HG03378 (cell line): ENCODE data around the gene GRIK2.

ENCODE experiments used
- ATAC-seq: cut with Tn5 transposase; IDR thresholded peaks from one replicate; pipeline ENCODE4 v1.9.1; 2021; ENCODE audit warnings: mild to moderate bottlenecking, moderate library complexity; ENCODE audit not compliant: unreplicated experiment

GRIK2 gene

DNA sequence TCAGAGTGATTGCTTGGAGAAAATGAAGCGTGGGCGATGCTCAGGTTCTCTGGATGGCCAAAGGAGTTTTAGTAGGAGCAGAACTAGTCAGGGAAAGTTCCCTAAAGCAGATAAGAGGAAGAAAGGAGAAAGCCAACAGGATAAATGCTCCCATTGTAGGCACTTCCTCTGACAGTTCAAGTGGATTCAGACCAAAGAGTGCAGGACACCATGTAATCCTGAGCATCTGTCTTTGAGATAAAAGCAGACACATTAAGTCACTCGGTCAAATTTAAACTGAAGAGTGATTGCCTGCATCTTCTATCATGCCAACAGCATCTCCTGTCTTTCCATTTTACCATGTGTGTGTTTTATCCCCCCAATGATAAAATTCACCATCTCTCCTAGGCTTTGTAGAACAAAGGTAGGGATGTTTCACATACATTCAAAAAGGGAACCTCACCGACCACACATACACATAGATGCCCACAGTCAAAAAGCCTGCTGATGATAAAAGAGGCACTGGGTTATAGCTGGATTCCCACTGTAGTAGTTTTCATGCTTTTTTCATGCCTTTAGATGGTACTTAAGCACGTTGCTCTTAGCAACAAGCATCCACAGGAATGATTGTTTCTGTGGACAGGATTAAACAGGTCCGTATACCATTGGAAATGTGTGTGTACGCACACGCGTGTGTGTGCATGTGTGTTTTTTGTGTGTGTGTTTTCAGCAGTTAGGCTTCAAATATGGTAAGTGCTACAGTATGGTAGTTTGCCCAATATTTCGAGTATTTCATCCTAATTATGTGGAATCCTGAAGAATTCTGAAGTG lies 7.0 kb downstream of the GRIK2 start:
- no peak for ATAC-seq

DNA sequence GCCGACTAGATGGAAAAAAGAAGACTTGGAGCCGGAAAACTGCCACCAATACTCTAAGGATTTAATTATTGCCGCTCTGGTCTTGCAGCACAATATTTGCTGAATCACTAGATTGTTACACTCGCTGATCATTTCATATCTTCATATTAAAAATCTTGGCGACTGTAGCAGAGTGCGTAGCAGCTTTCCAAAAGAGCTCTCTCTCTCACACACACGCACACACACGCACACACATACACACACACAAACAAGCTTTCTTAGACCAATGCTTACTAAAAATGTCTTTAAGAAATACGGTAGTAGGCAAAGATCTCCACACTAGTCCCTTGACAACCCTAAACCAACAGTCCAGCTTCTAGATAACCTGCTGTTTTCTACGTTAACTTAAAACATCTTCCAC lies 7.7 kb downstream of the GRIK2 start:
- ATAC-seq: no peak

DNA sequence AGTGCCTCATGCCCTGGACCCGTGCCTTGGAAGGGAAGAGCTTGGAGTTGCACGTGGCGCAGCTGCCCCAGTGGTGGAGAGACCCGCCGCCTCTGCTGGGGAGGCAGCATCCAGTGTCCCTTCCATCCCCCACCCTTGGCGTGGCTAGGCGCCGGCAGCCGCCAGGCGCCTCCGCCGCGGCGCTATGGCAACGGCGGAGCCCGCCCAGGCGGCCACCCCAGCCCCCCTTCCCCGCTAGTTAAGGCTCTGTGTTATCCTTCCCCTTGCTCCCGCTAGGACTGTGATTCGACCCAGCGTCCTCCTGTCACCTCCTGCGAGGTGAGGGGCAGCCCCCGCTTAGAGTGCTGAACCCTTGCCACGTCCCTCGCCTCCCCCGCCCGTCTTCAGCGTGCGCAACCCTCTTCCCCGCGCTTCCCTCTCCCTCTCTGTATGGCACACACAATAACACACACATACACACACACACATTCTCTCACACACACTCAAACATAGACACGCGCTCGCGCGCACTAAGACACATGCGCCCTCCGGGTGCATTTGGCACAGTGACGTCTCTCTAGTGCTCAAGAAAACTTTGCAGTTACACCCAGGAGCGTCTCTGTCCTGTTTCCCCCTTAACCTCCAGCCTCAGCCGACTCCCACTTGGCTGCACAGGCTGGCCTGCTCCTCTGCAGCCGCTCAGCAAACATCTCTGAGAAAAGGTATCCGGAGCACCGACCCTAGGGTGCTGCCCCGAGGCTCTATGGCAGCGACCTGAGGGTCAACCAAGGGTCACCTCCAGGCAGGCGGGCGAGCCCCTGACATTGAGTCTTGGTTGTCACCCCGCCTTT lies 8.5 kb downstream of the GRIK2 start:
- no peak for ATAC-seq

DNA sequence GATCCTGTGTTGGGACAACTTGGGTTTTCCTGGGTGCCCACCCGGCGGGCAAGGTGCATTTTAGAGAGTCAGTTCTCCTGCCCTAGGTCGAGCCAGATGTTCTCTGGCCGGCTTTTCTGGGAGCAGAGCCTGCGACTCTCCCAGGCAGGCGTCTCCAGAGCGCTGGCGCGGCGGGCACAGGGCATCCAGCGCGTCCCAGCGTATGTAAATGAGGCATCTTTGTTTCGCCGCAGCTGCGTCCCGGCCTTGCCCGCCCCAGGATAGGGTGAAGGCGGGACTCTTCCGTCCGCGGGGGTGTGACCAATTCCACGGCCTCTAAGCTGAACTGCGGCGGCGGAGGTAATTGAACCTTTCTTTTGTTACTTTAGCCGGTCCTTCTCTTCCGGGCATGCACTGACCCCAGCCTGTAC lies 9.1 kb downstream of the GRIK2 start:
- no peak for ATAC-seq

DNA sequence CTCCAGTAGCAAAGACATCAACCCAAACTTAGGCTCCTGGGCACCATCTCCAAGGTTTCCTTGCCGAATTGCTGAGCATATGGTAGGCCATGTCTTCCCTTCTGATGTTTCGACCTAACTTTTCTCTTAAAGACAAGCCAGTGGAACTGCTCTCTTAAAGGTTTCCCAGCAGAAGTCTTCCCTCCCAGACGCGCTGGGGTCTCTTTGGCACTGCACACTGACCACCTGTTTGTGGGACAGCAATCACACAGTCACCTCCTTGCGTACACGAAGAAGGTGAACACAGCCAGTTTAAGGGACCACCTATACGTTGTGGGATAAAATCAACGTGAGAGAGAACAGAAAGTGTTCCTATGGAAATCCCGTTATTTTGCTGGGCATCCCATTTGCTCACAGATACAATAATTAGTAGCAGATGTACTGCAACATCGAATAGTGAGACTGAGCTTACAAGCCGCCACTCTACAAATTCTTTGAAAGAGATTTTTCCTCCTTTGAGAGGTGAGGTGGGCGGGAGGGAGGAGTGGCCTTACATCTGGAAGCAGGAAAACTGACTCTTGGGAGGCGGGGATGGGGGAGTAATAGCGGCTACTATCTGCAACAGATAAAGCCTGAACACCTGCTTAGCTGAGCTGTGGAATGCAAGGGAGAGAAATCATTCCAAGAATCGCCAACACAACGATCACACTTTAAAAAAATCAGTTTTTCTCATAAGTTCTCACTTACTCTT lies 9.9 kb downstream of the GRIK2 start:
- no peak for ATAC-seq

DNA sequence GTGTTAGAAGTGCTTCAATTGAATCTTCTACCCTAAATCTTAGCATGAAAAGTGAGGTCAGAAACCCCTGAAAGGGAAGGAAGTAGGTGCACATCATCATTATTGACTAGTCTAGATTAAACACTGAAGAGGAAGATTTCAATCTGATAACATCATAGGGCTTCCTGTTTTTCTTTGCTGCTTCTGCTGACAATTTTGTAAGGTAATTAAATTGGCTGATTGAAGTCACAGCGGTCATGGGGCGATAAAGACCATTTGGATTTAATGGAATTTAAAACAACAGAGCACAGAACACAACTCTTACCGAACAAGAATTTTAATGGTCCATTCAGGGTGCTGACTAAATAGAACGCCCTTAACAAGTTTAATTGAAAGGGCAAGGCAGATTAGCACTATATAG lies 11.3 kb downstream of the GRIK2 start:
- ATAC-seq: no peak

DNA sequence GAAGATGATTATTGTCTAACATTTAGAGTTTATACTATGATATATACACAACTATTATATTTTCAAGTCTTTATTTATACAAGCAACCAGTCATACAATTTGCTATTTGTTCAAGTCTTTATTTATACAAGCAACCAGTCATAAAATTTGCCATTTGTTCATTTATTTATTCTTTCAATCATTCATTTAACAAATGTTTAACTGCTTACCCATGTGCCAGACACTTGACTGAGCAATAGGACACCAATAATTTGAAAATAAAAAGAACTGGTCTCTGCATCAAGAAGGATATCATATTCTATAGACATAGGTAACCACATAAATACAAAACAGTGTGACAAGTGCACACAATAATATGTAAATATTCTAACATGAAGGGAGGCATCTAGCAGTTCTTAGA lies 20.3 kb downstream of the GRIK2 start:
- ATAC-seq: no peak

DNA sequence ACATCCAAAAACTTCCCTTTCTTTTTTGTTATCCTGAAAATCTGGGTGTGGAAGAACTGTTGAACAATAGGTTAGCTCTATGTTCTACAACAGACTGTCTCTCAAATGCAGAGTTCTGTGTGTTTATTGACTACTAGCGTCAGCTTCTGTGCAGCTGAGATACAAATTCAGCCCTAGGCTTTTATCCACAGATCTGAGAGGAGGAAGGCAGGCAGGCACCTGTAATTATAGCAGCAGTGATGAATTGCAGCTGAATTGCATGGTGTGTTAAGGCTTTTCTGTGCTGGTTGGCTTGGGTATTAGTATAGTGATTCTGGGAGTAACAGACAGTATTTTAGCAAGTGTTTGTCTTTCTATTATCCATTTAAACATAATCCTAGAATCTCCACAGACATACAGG lies 24.4 kb downstream of the GRIK2 start:
- no peak for ATAC-seq

DNA sequence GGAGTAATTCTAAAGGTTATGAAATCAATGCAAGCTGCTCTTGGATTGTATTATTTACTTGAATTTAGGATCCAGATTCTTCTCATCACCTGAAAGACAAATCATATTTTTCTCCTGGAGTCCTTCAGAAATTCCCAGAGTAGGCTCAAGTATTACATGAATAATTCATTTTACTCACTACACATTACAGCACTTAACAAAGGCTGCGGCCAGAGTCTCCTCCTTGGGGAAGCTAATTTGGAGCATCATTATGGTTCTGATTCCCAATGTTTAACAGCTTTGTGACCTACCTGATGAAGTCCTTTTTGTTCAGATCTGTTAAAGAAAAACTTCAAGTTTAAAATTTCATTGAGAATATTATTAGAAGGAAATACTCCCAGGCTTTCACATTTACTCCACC lies 28.7 kb downstream of the GRIK2 start:
- ATAC-seq: no peak

DNA sequence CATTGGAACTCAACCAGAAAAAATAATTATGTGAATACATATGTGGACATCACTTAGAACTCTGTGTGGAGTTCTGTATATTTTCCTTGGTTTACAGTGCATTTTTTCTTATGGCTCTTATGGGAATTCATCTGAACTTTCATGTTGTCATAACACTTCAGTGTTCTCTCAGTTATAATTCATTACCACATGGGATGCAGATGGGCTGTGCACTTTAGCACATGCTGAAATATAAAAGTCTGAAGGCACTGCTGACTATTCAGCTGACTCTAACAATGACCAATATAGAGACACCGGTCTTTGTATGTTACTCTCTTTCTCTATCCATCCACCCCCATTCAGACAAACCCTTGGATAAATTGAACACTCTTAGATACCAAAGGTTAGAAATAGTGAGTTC lies 29.3 kb downstream of the GRIK2 start:
- ATAC-seq: no peak

DNA sequence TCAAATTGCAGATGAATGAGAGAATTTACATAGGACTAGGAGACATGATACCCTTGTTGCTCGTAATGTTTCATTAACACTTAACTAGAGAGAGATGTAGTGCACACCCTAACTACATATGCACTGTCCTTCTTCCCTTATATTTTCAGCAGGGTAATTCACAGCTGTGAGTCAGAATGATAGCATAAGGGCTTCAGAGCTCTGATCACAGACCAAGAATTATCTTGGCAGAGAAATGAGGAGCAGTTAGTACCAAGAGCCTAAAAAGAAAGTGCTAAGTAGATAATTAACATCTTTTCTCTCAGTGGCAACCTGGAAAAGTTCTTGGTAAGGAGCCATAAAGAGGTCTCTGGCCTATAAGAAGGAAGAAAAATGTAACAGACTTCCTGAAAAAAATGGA lies 35.8 kb downstream of the GRIK2 start:
- ATAC-seq: no peak

DNA sequence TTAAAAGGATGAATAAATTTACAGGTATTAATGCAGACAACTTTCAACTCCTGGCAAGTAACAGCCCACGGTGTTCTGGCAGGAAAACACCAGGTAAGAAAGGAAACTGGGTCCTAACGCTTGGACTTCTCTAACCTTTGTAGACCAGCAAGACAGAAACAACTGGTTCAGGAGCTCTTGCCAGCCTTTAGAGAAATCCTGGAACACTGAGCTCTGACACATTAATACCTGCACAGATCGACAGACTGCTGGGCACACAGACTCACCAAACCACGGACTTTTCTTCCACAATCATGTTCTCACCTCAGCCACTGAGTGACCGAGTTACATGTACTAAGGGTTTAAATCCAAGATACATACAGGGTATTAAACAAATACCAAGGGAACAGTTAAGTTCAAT lies 36.3 kb downstream of the GRIK2 start:
- no peak for ATAC-seq

DNA sequence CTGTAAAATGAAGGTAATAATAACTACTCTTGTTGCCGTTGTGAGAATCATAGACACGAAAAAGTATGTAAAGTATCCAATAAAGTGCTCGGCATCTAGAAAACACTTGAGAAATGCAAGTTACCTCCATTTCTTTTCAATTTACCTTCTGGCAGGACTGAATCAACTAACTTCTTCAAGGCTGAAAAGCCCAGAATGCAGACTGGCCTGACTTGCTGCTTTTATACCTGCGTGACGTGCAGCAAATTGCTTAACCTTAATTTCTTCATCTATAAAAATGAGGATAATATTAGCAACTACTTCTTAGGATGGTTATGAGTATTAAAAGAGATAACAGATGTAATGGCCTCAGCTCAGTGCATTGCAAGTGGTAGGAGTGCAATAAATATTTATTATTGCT lies 39.6 kb downstream of the GRIK2 start:
- ATAC-seq: no peak

DNA sequence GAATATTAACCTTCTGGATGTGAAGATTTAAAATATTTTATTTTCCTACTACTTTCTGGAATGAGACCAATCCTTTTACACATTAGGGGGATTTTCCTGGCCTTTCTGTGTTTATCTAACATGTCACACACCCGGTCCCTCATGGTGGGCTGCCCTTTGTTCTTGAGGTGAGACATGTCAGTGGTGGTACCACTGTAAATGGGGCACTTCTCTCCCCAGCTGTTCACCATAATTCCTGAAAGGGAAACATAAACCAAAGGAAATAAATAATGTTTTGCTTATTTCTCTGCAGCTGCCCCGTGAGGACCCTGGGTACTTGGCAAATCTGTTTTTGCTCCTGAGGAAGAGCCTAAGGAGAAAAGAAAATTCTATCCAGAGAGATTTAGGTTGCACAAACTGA lies 41.1 kb downstream of the GRIK2 start:
- no peak for ATAC-seq

DNA sequence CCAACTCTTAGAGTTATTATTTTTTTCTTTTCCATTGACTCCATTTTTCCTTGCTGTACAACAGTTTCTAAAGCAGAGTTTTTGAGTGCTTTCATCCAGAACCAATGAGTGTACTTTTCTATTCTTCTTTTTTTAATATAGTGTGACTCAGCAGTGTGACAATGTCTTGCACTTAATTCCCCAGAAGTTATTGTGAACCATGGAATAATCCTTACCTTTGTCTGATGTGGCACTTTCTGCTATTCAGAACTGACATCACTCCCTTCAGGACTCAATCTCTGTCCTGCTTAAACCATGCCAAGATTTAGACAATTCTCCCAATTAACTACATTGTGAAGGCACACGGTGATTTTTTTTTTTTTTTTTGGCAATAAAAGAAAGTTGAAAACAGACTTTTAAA lies 41.5 kb downstream of the GRIK2 start:
- ATAC-seq: no peak

DNA sequence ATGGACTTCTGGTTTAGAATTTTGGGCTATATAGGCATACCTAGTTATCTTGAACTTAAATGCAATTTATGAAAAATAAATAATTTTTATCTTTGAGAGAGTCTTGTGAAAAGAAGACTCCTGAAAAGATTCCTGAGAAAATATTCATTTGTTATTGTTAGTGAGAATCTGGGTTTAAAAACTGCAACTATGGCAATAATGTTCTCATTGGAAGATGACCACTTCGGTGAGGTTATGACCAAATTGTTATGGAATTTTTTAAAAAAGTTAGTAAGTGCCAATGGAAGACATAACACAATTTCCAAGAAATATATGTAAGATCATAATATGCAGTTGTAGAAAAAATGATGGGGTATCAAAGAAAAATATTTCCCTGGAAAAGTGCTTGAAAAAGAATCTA lies 46.3 kb downstream of the GRIK2 start:
- no peak for ATAC-seq

DNA sequence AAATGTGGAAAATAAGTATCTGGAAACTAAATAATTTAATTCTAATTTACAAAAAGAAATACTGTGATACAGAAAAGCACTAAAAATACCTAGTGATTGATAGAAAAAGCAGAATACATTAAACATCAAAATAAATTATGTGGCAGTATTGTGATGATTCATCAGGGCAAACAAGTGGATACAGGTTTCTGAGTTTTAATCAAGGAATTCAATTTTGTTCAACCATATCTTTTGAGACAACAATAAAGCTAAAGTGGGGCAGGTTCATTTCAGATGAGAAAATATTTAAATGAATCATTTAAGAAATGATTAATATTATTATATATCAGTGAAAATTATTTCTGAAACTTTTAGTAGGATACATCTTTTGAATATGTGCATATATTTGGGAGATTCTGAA lies 49.8 kb downstream of the GRIK2 start:
- no peak for ATAC-seq

DNA sequence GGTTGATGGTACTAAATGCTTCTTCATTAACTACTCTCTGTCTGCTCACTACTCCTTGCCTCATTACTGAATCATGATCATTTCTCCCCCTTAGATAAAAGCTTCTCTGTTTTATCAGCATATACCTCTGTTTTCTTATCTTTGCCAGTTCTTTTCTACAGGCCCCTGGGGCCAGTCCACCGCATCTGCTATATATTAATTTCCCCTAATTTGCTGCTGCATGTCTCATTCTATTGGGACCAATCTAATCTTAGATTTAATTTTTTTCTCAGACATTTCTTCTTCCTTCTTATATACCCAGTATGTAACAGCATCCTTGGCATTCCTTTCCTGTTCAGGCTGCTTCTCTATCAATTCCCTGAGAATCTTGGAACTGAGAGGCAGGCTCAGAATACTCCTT lies 51.2 kb downstream of the GRIK2 start:
- no peak for ATAC-seq

DNA sequence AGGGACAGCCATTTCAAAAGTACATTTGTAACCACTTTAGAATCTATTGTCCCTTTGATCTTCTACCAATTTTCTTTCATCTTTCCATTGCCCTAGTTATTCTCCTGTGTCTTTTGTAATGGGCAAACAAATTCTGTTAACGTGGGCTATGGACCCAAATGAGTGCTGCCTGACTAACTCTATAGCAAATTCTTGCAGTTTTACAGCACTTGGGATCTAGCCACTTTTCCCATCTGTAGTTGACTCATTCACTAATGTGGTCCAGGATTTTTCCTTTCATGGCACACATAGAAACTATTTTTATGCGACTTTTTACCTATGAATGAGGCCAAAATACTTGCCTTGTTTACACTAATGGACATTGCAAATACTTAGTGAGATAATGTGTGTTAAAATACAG lies 52.0 kb downstream of the GRIK2 start:
- no peak for ATAC-seq

DNA sequence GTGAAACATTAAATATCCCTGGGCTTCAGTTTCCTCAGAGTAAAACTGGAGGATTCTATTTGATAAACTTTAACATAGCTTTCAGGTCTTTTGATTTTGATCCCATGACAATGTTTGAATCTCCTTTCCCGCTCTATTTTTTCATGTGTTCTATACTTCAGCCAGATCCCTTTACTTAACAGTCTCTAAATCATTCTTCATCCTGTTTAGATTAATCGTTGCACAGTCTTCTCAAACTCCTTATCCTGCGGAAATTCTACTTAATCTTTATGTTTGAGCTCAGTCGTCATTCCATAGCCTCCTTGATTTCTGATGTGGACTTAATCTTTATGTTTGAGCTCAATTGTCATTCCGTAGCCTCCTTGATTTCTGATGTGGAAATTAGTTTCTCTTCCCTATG lies 57.4 kb downstream of the GRIK2 start:
- ATAC-seq: no peak

DNA sequence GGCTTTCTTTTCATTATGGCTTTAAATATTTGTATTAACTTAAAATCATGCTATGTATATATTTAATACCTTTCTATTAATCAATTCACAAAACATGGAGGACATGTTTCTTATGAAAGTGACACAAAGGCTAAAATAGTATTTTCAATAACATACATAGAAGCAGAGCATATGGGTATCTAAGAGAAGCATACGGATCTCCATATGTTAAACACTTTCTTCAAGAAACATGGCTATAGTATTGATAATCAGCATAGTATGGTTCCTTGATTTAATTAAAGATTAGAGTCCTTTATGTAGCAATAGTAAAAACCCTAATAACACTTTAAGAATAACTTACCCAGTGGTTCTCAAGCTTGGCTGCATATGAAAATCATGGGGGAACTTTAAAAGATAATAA lies 58.5 kb downstream of the GRIK2 start:
- ATAC-seq: no peak

DNA sequence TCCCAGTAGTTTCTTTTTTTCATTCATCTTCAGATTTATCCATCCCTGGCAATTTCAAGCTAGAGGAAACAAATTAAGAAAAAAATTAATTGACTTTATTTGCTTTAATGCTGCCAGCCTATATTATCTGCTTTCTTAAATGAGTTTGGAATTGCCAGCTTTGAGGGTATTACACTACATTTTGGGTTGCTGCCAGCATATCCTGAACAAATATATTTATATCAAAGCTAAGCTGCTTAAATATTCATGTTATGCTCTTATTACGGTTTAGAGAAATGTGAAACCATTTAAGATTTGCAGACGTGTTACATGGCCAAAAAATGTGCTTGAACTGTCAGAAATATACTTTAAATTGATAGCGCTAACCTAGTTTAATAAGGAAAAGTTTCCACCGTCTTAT lies 59.7 kb downstream of the GRIK2 start:
- ATAC-seq: no peak
